GM19043 (cell line): ENCODE results near the gene ZNF521.
"Not testable (repeated sequence)": the region's sequence is repeated elsewhere in the genome, so short reads cannot be mapped to it uniquely, and the experiment has no call there.

Source experiments
- ATAC-seq: cut with Tn5 transposase; IDR thresholded peaks from one replicate; pipeline ENCODE4 v1.9.1; 2021; ENCODE audit warnings: low read depth; ENCODE audit not compliant: unreplicated experiment

Gene ZNF521

DNA sequence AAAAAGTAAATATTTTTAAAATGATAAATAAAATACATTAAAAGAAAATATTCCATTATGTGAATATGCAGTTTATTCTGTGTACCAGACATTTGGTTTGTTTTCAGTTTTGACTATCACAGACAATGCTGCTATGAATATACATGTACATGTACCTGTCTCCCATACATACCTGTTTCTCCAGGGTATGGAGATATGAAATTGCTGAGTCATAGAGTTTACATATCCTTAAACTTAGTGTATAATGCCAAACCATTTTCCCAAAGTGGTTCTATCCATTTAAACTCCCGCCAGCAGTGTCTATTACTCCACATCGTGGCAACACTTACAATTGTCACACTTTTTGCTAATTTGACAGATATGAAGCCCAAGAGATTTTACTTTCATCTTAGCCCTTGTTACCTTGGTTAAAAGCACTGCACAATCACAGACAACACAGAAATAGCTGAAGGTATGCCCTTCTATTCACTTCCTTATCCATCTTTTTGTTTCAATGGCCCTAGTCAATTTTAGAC lies 56.3 kb downstream of the ZNF521 start:
- ATAC-seq, result no peak

DNA sequence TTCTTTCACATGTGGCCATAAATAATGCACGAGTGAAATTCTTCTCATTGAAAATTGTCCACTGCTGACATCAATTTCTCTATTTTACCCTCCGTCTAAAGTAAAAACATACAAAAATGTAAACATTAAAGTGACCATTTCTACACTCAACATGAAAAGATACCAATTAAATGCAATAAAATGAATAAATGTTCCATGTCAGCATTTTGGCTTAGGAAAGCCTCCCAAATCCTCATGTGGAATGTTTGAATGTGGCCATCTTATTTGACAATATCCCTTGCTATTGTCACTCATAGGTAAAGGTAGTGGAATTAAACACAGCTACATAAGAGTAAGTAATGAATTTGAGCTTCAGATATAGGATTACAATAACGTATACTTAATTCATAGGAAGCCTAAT lies 60.8 kb downstream of the ZNF521 start:
- ATAC-seq, result no peak

DNA sequence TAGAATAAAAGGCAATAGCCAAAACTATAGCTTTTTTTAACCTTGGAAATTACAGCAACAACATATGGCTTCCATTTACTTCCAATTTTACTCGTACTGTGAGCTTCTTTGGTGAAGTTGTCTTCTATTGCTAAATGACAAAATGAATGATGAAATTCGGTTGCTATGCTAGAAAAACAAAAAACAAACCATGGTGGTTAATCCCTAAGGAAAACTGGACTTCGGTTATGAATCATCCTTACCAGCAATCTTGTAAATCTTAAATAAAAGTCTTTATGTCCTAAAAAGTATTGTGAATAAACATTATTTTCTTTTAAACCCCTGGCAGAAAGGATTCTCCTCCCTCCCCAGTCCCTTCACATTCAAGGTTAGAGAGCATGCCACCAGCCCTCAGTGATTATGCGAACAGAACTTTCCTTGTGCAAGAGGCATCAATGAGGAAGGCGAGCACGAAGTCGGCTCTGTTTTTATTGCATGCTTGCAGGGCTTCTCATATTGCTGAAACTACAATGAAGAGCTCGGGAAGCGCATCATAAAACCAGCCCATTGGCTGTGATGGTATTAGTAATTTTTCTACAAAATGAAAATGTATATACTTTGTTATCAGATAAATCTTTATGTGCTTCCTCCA lies 62.9 kb downstream of the ZNF521 start:
- no peak for ATAC-seq

DNA sequence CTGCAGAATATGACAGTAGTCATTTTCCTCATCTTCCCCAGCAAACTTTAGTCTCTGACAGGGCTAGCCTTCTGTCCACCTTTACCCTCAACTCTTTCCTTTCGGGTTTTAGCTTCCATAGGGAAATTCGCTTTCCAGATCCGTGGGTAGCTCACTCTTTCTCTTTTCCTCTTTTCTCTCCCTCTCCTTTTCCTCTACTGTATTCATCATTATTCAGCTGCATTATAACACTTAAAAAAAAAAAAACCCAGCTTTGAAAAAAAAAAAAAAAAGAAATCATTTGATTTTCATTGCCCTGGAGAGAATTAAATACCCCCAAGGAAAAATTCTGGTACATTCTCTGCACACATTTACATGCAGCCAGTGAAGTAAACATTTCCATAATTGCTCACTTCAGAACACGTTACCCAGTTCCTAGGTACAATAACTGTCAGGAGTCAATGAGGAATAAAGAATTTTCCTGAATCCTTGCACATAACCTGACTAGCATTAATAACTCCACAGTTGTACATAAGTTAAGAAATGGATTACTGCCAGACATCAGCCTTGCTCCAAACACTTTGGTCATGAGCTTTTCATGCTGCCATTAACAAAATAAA lies 63.5 kb downstream of the ZNF521 start:
- ATAC-seq, result no peak

DNA sequence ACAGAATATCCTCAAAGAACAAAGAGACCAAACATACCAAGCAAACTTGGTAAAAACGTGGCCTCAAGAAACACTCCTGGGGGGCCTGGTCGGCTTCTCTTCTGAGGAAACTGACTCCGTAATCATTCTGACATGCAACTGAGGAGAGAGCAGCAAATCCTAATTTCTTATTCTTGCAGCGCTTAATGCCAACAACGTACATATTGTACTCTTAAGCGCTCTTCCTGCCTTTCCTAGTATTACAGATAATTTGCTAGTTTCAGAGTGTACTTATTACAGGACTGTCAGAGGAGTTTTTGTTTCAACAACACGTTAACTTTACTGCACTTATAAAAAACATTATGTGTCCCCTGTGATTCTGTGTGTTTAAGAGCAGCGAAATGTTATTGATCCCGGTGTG lies 64.9 kb downstream of the ZNF521 start:
- no peak for ATAC-seq

DNA sequence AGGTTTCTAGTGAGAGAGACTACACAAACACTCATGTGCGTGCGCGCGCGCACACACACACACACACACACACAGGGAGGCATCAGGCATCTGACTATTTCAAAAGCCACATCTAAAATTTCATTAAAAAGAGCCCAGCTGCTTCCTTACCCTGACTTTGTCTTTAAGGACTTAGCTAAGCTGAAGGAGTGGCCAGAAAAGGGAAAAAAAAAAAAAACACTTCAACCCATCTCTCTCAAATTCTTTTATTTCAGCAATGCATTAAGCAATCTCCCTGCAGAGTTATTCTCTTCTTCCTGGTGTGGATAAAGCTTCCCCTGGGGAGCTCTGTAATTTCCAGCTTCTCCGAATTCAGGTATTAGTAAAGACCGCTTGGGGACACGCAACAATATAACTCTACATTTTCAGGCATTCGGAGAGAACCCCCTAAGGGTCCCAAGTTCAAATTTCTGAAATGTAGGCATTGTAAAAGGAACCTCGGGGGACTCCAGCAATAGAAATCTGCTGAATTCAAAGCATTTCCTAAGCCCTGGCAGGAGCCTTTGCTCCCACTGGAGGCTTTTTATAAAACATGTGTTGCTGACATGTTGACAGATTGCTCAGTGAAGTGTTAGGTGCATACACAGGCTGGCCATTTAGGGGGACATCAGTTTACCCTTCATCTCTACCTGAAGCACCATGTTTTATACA lies 67.0 kb downstream of the ZNF521 start:
- no peak for ATAC-seq

DNA sequence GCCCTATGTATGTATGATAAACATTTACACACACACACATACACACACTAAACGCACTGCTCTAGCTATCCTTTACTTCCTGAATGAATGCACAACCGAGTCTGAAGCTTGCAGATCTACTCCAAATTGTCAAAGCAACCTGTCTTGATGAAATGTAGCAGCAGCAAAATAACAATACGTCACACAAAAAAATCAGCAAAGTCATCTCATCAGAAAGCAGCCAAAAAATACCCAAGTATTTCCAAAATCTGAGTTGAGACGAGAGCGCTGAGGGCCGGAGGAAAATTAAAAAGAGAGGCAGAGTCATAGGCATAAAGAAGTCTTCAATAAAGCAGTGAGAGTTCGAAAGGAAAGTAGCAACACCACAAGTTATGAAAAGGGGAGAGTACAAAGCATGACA lies 67.7 kb downstream of the ZNF521 start:
- no peak for ATAC-seq

DNA sequence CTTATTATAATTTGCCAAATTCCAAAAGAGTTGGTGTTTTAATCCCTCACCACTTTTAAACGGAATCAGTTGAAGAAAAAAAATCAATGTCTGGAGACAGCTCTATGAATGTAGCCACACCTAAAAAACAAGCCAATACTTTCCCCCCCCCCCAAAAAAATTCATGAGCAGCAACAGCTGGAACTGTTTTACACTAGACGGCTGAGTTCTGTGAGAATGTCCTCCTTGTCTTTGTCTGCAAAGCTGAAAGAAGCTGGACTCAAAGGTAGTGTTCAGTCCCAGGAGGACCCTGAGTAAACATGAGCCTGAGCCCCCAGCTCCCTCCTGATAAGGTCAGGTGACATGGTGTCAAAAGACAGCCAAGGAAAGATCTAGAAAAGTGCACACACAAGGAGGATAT lies 68.2 kb downstream of the ZNF521 start:
- no peak for ATAC-seq

DNA sequence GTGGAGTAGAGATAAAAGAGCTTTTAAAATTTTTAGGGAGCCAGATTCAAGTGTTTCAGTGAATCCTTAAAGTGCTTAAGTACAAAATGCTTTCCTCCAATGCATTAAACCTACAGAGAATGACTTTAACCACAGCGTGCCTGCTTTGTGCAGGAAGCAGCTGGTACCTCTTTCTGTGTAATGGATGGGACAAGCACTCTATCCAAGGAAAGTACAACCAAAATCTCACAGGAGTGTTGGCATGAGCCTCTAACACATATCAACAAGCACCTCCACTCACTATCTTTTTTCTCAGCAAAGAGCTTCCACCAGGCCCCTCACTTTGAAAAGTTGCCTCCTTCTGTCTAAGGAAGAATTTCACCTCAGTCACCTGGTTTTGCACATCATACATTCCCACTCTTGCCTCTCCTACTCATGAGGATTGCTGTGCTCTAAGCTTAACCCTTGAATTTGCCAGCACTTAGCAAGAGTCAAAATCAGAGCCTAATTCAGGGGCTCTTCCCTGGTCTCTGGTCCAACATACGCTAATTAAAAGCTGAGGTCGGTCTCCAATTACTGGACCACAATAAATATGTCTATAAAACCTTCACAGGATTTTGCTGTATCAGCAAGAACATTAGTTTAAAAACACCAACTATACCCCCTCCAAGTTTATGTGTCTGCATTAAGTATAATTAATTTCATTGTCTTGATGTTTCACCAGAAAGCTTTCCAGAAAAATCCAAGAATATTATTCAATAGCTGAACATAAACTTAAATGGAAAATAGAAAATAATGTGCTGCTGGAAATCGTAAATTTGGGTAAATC lies 68.9 kb downstream of the ZNF521 start:
- ATAC-seq, result no peak

DNA sequence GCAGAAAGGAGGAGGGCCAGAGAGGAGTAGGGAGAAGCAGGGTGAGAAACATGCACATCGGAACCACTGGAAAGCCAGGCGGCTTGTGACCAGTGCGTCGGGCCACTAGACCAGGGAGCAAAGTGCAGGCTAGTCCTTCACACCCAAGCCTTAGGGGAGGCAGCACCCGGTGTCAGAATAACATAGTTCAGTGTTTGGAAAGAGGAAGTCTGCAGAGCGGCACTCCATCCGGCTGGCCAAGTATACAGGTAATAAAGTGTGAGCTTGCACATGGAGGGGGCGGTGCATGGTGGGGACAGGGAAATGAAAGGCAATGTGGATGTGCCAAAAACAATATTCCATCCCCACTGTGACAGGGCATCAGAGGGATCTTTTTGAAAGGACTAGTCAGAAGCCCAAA lies 69.7 kb downstream of the ZNF521 start:
- no peak for ATAC-seq

DNA sequence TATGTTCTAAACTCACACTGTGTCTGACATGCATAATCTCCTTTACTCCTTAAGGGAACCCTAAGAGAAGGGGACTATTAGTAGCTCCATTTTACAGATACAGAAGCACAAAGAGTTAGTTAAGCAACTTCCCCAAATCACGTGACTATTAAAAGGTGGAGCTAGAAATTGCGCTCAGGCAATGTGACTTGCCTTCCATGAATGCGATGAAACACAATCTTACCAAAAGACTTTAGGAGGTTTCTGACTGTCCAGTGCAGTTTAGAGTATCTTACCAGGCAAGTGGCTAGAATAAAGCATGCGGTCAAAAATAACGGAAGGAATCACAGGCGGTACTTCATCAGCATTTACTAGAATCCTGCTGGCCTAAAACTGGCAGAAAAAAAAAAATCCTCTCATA lies 70.4 kb downstream of the ZNF521 start:
- ATAC-seq, result no peak

DNA sequence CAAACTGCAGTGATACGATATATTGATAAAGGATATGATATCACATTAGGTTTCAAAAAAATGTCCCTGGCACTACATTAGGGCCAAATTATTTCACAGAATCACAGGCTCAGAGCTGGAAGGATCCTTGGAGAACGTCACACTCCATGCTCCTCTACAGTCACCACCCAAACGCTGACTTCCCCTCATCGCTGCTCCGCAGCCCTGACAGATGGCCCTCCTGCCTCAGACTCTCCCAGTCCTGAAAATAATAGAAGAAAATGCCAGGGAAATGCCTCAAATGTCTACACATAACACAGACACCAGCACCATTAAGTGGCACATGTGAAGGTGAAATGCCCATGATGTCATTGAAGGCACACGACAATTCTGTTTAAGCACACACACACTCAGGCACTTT lies 72.0 kb downstream of the ZNF521 start:
- no peak for ATAC-seq

DNA sequence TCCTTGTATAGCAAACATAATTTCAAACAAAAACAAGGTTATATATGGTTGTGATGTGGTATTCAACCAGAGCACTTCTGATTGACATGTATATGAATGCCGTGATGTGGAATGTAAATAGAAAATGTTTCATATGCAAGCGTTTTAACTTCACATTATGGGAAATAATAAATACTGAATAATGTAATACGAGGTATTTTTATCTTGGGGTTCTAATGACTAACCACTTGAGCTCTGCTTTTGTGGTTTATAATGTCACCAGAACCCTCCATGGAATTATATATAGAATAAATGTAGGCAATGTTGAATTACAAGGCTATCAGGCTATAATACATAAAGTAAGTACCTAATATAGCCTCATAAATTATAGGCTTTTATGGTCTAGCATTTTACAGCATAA lies 72.4 kb downstream of the ZNF521 start:
- ATAC-seq, result no peak

DNA sequence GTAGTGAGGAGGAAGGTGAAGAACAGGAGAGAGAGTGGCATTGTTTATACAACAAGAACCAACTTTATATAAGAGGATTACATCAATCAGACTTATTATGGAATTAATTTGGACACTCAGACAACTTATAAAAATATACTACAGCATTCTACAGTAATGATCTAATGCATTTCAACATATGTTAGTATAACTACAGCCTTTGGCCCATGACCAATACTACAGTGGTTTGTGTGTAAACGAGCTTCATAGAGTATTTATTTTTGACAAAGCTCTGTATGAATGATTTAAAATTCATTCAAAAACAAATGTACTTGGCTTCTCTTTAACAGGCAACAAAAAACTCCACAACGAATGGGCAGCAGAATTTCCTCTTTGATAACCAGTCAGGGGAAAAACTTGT lies 72.8 kb downstream of the ZNF521 start:
- ATAC-seq, result no peak

DNA sequence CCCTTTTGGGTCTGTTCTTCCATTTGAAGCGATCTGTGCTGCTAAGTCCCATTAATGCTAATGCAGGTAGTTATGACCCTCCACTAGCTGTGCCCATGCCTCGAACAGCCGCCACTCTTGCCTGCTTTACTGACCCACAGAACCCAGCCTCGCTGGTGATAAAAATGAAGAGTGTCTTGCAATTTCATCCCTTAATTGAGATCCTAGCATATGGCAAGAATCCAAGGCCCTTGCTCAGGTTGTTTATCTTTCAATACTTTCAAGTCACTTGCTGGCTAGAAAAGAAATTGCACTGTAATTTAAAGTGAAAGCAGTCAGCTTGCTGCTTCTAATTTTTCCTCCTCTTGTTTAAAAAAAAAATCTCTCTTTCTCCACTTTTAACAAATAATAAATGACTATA lies 73.6 kb downstream of the ZNF521 start:
- no peak for ATAC-seq

DNA sequence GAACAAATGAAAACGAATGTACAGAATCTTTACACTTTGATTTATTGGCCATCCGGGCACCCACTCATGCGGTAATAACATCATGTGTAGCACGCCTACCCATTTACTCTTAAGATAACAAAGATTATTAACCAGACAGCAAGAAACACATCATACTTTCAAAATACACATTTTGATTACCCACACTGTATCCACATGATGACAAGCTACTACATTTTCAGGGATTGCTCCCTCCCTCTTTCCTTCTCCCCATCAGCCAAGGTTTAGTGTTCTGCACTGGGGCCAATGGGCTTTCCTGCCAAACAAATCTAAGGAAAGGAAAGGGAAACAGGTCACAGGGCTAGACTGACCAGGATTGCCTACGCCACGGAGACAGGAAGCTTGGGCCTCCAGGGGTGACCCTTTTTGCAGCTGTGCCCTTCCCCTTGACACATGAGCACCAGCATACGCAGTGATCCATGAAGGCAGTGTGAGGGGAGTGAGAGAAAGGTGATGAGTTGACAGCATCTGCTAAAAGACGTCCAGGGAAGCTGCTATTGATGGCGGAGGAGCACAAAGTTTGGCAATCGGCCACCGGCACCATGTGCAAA lies 76.5 kb downstream of the ZNF521 start:
- no peak for ATAC-seq

DNA sequence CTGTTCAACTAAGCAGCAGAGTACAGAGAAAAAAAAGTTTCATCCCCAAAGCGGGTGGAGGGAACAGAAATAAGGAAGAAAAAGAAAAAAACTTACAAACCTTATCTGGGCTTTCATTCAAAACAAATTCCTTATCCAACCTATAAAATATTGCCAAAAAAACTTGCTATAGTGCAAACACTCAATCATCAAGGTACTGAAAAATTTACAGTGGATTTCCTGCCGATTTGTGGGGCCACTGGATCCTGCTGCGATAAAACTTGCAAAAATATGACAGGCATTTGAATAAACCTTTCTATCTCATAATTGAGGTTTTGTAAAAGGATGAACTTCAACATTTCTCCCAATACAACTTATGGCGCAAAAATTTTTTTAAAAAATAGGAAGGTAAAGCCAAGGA lies 77.0 kb downstream of the ZNF521 start:
- no peak for ATAC-seq

DNA sequence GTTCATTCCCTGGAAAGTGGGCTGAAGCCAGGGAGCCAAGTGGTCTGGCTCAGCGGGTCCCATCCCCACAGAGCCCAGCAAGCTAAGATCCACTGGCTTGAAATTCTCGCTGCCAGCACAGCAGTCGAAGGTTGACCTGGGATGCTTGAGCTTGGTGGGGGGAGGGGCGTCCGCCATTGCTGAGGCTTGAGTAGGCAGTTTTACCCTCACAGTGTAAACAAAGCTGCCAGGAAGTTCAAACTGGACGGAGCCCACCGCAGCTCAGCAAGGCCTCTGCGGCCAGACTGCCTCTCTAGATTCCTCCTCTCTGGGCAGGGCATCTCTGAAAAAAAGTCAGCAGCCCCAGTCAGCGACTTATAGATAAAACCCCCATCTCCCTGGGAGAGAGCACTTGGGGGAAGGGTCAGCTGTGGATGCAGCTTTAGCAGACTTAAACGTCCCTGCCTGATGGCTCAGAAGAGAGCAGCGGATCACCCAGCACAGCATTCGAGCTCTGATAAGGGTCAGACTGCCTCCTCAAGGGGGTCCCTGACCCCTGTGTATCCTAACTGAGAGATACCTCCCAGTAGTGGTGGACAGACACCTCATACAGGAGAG lies 84.9 kb downstream of the ZNF521 start:
- not testable (repeated sequence) for ATAC-seq

DNA sequence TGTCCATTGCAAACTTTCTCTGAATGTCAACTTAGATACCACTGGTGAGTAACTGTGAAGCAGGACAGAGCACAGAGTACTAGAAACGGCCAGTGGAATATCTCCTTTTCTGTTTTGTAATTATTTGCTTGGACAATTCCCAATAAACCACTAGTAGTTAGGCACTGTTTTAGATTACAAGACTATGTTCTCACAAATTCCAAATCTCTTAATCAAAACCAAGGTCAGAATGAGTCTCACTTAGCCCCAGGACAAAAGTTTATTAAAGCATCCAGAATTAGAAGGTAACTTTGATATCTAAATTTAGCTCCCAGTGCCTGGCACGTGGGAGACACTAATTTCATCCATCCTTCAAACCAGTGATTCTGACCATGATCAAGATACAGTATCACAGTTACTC lies 89.0 kb downstream of the ZNF521 start:
- no peak for ATAC-seq

DNA sequence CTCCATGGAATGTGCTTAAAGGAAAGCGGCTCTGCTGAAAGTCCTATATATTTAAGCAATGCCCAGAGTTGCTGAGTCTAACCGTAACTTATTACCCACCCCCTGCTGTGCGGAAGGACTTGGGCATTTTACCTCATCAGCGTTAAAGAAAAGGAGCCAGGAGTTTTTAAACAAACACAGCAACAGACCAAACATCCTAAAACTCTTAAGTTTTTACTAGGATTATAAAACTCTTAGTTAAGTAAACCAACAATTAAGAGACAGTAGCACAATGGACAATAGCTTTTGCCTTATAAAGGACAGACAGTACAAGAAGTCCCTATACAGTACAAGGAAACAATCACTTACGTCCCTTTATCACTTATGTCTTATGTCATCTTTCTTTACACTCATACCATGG lies 90.2 kb downstream of the ZNF521 start:
- no peak for ATAC-seq
